NCI-H187 treated with DMSO at 0.1 percent for 48 hours (cell line): Measurements from ENCODE around the gene POLR3A.

ENCODE experiments used
- DNase-seq: peaks from one replicate; lab custom pipeline; 2025; lab: John Stamatoyannopoulos, UW

Gene POLR3A

GRCh38 chr10:77977934-77978333 is 51.4 kb downstream of the POLR3A start:
- DNase-seq: no peak

- no peak for DNase-seq
Measured at GRCh38 chr10:77977016-77977415, 52.3 kb downstream of the POLR3A start.

GRCh38 chr10:77975086-77975666 is 54.1 kb downstream of the POLR3A start:
- no peak for DNase-seq

GRCh38 chr10:77974396-77975074 is 54.8 kb downstream of the POLR3A start:
- no peak for DNase-seq

GRCh38 chr10:77973276-77973675 is 56.0 kb downstream of the POLR3A start:
- no peak for DNase-seq

- no peak for DNase-seq
Measured at GRCh38 chr10:77972148-77972547, 57.2 kb downstream of the POLR3A start.

GRCh38 chr10:77971804-77972144 is 57.5 kb downstream of the POLR3A start:
- no peak for DNase-seq

- no peak for DNase-seq
Measured at GRCh38 chr10:77970869-77971803, 58.2 kb downstream of the POLR3A start.

- no peak for DNase-seq
Measured at GRCh38 chr10:77969114-77969513, 60.2 kb downstream of the POLR3A start.

- no peak for DNase-seq
Measured at GRCh38 chr10:77967611-77968022, 61.7 kb downstream of the POLR3A start.

- no peak for DNase-seq
Measured at GRCh38 chr10:77965294-77965693, 64.0 kb downstream of the POLR3A start.

- no peak for DNase-seq
Measured at GRCh38 chr10:77964811-77965210, 64.5 kb downstream of the POLR3A start.

- no peak for DNase-seq
Measured at GRCh38 chr10:77963901-77964300, 65.4 kb downstream of the POLR3A start.

GRCh38 chr10:77962350-77963146 is 66.8 kb downstream of the POLR3A start:
- no peak for DNase-seq

GRCh38 chr10:77961668-77962067 is 67.6 kb downstream of the POLR3A start:
- no peak for DNase-seq

GRCh38 chr10:77960829-77961329 is 68.4 kb downstream of the POLR3A start:
- DNase-seq: no peak

- DNase-seq: no peak
Measured at GRCh38 chr10:77959887-77960455, 69.3 kb downstream of the POLR3A start.

- no peak for DNase-seq
Measured at GRCh38 chr10:77959384-77959783, 69.9 kb downstream of the POLR3A start.

- DNase-seq: no peak
Measured at GRCh38 chr10:77955136-77955535, 74.2 kb downstream of the POLR3A start.

GRCh38 chr10:77949167-77949566 is 80.1 kb downstream of the POLR3A start:
- DNase-seq: no peak

- DNase-seq: no peak
Measured at GRCh38 chr10:77946084-77946483, 83.2 kb downstream of the POLR3A start.

- DNase-seq: no peak
Measured at GRCh38 chr10:77944519-77944918, 84.8 kb downstream of the POLR3A start.
